H9 (cell line): Measurements from ENCODE around the gene IRX5. TPM values are rescaled to one million over a fixed set of nuclear protein-coding genes. Genes with fewer than 3 reads are reported as not detected.

ENCODE experiments used
- DNase-seq: peaks from one replicate; pipeline ENCODE4 v3.0.0-alpha.2; 2017
- H2AFZ ChIP-seq: one replicate; pipeline ENCODE4 v1.6.1; 2013; ENCODE audit warnings: mild to moderate bottlenecking, low read length, control low read depth, moderate library complexity
- H2AK5ac ChIP-seq: 2 replicates; pipeline ENCODE4 v1.6.1; 2013; ENCODE audit warnings: low read length, control low read depth, mixed read lengths; ENCODE audit not compliant: insufficient read length
- H2BK120ac ChIP-seq: one replicate; pipeline ENCODE4 v1.6.1; 2013; ENCODE audit warnings: low read depth, mild to moderate bottlenecking, low read length, control low read depth, inconsistent platforms; ENCODE audit not compliant: poor library complexity, severe bottlenecking
- H2BK12ac ChIP-seq: 2 replicates; pipeline ENCODE4 v1.6.1; 2013; ENCODE audit warnings: low read length, control low read depth, mixed read lengths, low read depth; ENCODE audit not compliant: insufficient read length
- H2BK15ac ChIP-seq: 2 replicates; pipeline ENCODE4 v1.6.1; 2013; ENCODE audit warnings: low read depth, low read length, control low read depth
- H2BK20ac ChIP-seq: one replicate; pipeline ENCODE4 v1.6.1; 2013; ENCODE audit warnings: low read depth, mild to moderate bottlenecking, low read length, control low read depth, inconsistent platforms; ENCODE audit not compliant: poor library complexity, severe bottlenecking
- H2BK5ac ChIP-seq: 2 replicates; pipeline ENCODE4 v1.6.1; 2013; ENCODE audit warnings: low read length, control low read depth, mixed read lengths; ENCODE audit not compliant: insufficient read length
- H3K14ac ChIP-seq: 2 replicates; pipeline ENCODE4 v1.6.1; 2013; ENCODE audit warnings: low read length, control low read depth; ENCODE audit not compliant: insufficient read depth
- H3K18ac ChIP-seq: 2 replicates; pipeline ENCODE4 v1.6.1; 2013; ENCODE audit warnings: low read depth, mild to moderate bottlenecking, mixed read lengths, low read length, control low read depth; ENCODE audit not compliant: insufficient read length
- H3K23ac ChIP-seq: 2 replicates; pipeline ENCODE4 v1.6.1; 2013; ENCODE audit warnings: low read length, control low read depth, mixed read lengths, low read depth; ENCODE audit not compliant: insufficient read length
- H3K23me2 ChIP-seq: 2 replicates; pipeline ENCODE4 v1.6.1; 2013; ENCODE audit warnings: low read depth, mild to moderate bottlenecking, mixed read lengths, low read length, control low read depth; ENCODE audit not compliant: insufficient read length, poor library complexity, severe bottlenecking
- H3K27ac ChIP-seq: 2 replicates; pipeline ENCODE4 v1.5.1; 2013; ENCODE audit warnings: low read length, control low read depth, mixed read lengths, low read depth; ENCODE audit not compliant: insufficient read length
- H3K27me3 ChIP-seq: 2 replicates; pipeline ENCODE4 v1.6.1; 2013; ENCODE audit warnings: low read length, control low read depth, inconsistent platforms; ENCODE audit not compliant: insufficient read depth
- H3K4ac ChIP-seq: 2 replicates; pipeline ENCODE4 v1.6.1; 2013; ENCODE audit warnings: low read depth, mild to moderate bottlenecking, control low read depth, inconsistent platforms, low read length, moderate library complexity
- H3K4me1 ChIP-seq: 2 replicates; pipeline ENCODE4 v1.6.1; 2013; ENCODE audit warnings: low read length, control low read depth, inconsistent platforms; ENCODE audit not compliant: insufficient read depth
- H3K4me2 ChIP-seq: 2 replicates; pipeline ENCODE4 v1.6.1; 2013; ENCODE audit warnings: low read length, control low read depth, mixed read lengths; ENCODE audit not compliant: insufficient read length, insufficient read depth
- H3K56ac ChIP-seq: 2 replicates; pipeline ENCODE4 v1.6.1; 2013; ENCODE audit warnings: low read depth, mild to moderate bottlenecking, mixed read lengths, low read length, control low read depth; ENCODE audit not compliant: insufficient read length
- H3K79me1 ChIP-seq: 2 replicates; pipeline ENCODE4 v1.6.1; 2013; ENCODE audit warnings: low read depth, mild to moderate bottlenecking, moderate library complexity, low read length, control low read depth, inconsistent platforms; ENCODE audit not compliant: insufficient read depth, poor library complexity, severe bottlenecking
- H3K79me2 ChIP-seq: 2 replicates; pipeline ENCODE4 v1.6.1; 2013; ENCODE audit warnings: low read length, control low read depth, inconsistent platforms; ENCODE audit not compliant: insufficient read depth
- H3K9ac ChIP-seq: 2 replicates; pipeline ENCODE4 v1.6.1; 2013; ENCODE audit warnings: low read length, control low read depth, mixed read lengths; ENCODE audit not compliant: insufficient read length; ENCODE audit errors: extremely low read depth
- H3K9me3 ChIP-seq: one replicate; pipeline ENCODE4 v1.6.1; 2013; ENCODE audit warnings: low read depth, low read length, inconsistent platforms; ENCODE audit not compliant: control insufficient read depth
- H3T11ph ChIP-seq: one replicate; pipeline ENCODE4 v1.6.1; 2013; ENCODE audit warnings: mild to moderate bottlenecking, low read length, control low read depth, inconsistent platforms
- H4K20me1 ChIP-seq: one replicate; pipeline ENCODE4 v1.6.1; 2013; ENCODE audit not compliant: control insufficient read depth, insufficient read length, insufficient read depth
- H4K5ac ChIP-seq: 2 replicates; pipeline ENCODE4 v1.6.1; 2013; ENCODE audit warnings: low read depth, mild to moderate bottlenecking, mixed read lengths, low read length, control low read depth; ENCODE audit not compliant: insufficient read length
- H4K8ac ChIP-seq: replicated peaks from 2 replicates; pipeline ENCODE4 v1.6.1; 2013; ENCODE audit warnings: low read length, control low read depth, mixed read lengths, low read depth; ENCODE audit not compliant: insufficient read length
- H4K91ac ChIP-seq: 2 replicates; pipeline ENCODE4 v1.6.1; 2013; ENCODE audit warnings: low read depth, mild to moderate bottlenecking, moderate library complexity, mixed read lengths, low read length, control low read depth; ENCODE audit not compliant: insufficient read length
- H3K27ac Mint-ChIP-seq, 3 experiments: 2 replicates in 2 of 3; 3 replicates in 1 of 3; pipeline ENCODE4 v1.8.0; 2020 to 2021; ENCODE audit warnings: mixed read lengths in 3 of 3, mild to moderate bottlenecking in 1 of 3, moderate library complexity in 1 of 3
- H3K27me3 Mint-ChIP-seq: 2 replicates; pipeline ENCODE4 v1.8.0; 2021; ENCODE audit warnings: low read depth, mild to moderate bottlenecking, moderate library complexity, mixed read lengths
- H3K36me3 Mint-ChIP-seq, 3 experiments: 2 replicates in 2 of 3; 3 replicates in 1 of 3; pipeline ENCODE4 v1.8.0; 2020 to 2021; ENCODE audit warnings: low read depth in 3 of 3, mixed read lengths in 3 of 3; ENCODE audit not compliant: insufficient read depth in 1 of 3
- H3K4me1 Mint-ChIP-seq, 2 experiments: 2 replicates each; pipeline ENCODE4 v1.8.0; 2020; ENCODE audit warnings: mixed read lengths in 2 of 2
- H3K4me3 Mint-ChIP-seq, 2 experiments: 2 replicates in 1 of 2; 3 replicates in 1 of 2; pipeline ENCODE4 v1.8.0; 2020 to 2021; ENCODE audit warnings: mild to moderate bottlenecking in 2 of 2, mixed read lengths in 2 of 2, moderate library complexity in 1 of 2
- H3K9me3 Mint-ChIP-seq, 2 experiments: 2 replicates in 1 of 2; 3 replicates in 1 of 2; pipeline ENCODE4 v1.8.0; 2020; ENCODE audit warnings: mild to moderate bottlenecking in 2 of 2, mixed read lengths in 2 of 2, moderate library complexity in 1 of 2
- CTCF ChIP-seq: fragments of 200-600 bp; sonication (generic); conservative IDR thresholded peaks from 3 replicates; pipeline ENCODE4 v1.8.0; 2021; ENCODE audit warnings: antibody characterized with exemption, mild to moderate bottlenecking
- WGBS: extraction: QIAGEN DNeasy Blood & Tissue Kit; methylation state at CpG from one replicate; pipeline ENCODE4 v1.1.7; 2013; ENCODE audit warnings: missing lambda C conversion rate, low lambda C conversion rate, mixed read lengths; ENCODE audit not compliant: insufficient read length; ENCODE audit errors: extremely low coverage; 5-methylcytosine and 5-hydroxymethylcytosine counted together
- total RNA-seq: library from RNA; stranded (reverse); gene quantifications from 2 replicates; pipeline ENCODE4 v1.2.1, GENCODE V29; 2021

The IRX5 gene
- total RNA-seq, 1 experiment from 2014 or later = 0.59 TPM

- H2BK5ac ChIP-seq = no peak overlapping the region
- H2BK20ac ChIP-seq = no peak overlapping the region
- DNase-seq = no peak
- H3K27ac Mint-ChIP-seq = no peak overlapping the region
- H3K18ac ChIP-seq = no peak overlapping the region
- H3K27me3 Mint-ChIP-seq = no peaks in the 10 kb centered on the region; the same call in 1 of the 2 replicates
- no peak overlapping the region for H4K8ac ChIP-seq
- H3K4ac ChIP-seq = no peak overlapping the region
- no peak for TF ChIP-seq CTCF
- no CpG with 5 or more reads among the region's 2 CpGs for WGBS
- no peak overlapping the region for H3T11ph ChIP-seq
- no peaks in the 10 kb centered on the region for H3K4me1 Mint-ChIP-seq
- no peak overlapping the region for H2AK5ac ChIP-seq
- H3K9me3 ChIP-seq = no peaks in the 10 kb centered on the region
- no peak overlapping the region for H4K91ac ChIP-seq
- H3K9ac ChIP-seq = no peak overlapping the region
- no peak overlapping the region for H3K27ac ChIP-seq
- H3K4me2 ChIP-seq = no peak overlapping the region
- no peak overlapping the region for H3K23ac ChIP-seq
- peaks cover 0 to 6% (median 0%) of the 10 kb centered on the region in 3 experiments; a peak in 3 of 7 replicates for H3K36me3 Mint-ChIP-seq
- no peaks in the 10 kb centered on the region for H3K79me2 ChIP-seq
- no peaks in the 10 kb centered on the region for H3K79me1 ChIP-seq
- no peaks in the 10 kb centered on the region for H4K20me1 ChIP-seq
- no peak overlapping the region for H2BK12ac ChIP-seq
- H3K23me2 ChIP-seq = no peaks in the 10 kb centered on the region
- H3K9me3 Mint-ChIP-seq = peaks cover 0 to 10% of the 10 kb centered on the region in 2 experiments; a peak in 4 of 5 replicates
- no peak overlapping the region for H2AFZ ChIP-seq
- no peak overlapping the region for H3K14ac ChIP-seq
- no peak overlapping the region for H2BK15ac ChIP-seq
- no peak overlapping the region for H3K56ac ChIP-seq
- H3K4me3 Mint-ChIP-seq = no peak overlapping the region
- no peak overlapping the region for H4K5ac ChIP-seq
- H2BK120ac ChIP-seq = no peak overlapping the region
- H3K27me3 ChIP-seq = no peaks in the 10 kb centered on the region
- H3K4me1 ChIP-seq = no peaks in the 10 kb centered on the region
These were observed 44.6 kb upstream of the IRX5 start for GRCh38 chr16:54886078-54886477.
